Muscle layer of colon (tissue), 2 donors: ENCODE data around the gene ZNF722.
"Not testable (repeated sequence)": the region's sequence is repeated elsewhere in the genome, so short reads cannot be mapped to it uniquely, and the experiment has no call there.

Experiments
- H3K27ac ChIP-seq: one replicate; pipeline ENCODE4 v1.7.0; 2013; ENCODE audit warnings: low read depth, mild to moderate bottlenecking, low read length, moderate library complexity
- H3K27me3 ChIP-seq, 2 donors: one replicate each; pipeline ENCODE4 v1.7.0; 2013; ENCODE audit warnings: low read length in 2 of 2, mild to moderate bottlenecking in 2 of 2; ENCODE audit not compliant: insufficient read depth in 2 of 2, control insufficient read depth in 1 of 2
- H3K36me3 ChIP-seq: one replicate; pipeline ENCODE4 v1.7.0; 2013; ENCODE audit warnings: mild to moderate bottlenecking, low read length; ENCODE audit not compliant: insufficient read depth
- H3K4me1 ChIP-seq: one replicate; pipeline ENCODE4 v1.7.0; 2013; ENCODE audit warnings: mild to moderate bottlenecking, low read length; ENCODE audit not compliant: insufficient read depth
- H3K4me3 ChIP-seq, 2 donors: one replicate each; pipeline ENCODE4 v1.7.0; 2013; ENCODE audit warnings: low read length in 2 of 2, low read depth in 1 of 2, mild to moderate bottlenecking in 1 of 2, moderate library complexity in 1 of 2
- H3K9ac ChIP-seq: one replicate; pipeline ENCODE4 v1.7.0; 2013; ENCODE audit warnings: low read length
- H3K9me3 ChIP-seq: one replicate; pipeline ENCODE4 v1.7.0; 2013; ENCODE audit warnings: mild to moderate bottlenecking, low read length
- donor health status: abdominal sarcoma.
- donor health status: Adenocarcinoma of cecum.

The ZNF722 gene

DNA sequence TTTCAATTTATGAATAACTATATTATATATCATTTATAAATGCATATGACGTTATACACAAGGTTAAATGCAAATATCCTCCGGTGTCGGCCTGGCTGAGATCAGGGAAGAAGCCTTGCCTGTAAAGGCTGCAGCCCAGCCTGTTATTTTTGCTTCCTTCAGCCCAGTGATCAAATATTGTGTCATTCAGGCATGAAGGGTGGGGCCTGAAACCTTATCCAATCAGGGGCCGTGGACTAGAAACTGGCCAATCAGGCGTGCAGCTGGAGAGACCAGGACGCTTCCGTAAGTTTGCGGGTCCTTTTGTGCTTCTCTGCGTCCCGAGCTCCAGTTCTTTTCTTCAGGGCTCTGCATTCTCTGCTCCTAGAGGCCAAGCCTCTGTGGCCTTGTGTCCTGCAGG lies at the start of gene ZNF722:
TSS of gene ZNF722 (plus strand) at position 301 of the 400 bp plus-strand sequence. CDS start 113 bp downstream, outside the sequence.
- H3K27me3 ChIP-seq: no peaks in the 10 kb centered on the region
- no peaks in the 10 kb centered on the region for H3K9me3 ChIP-seq
- H3K4me1 ChIP-seq: no peaks in the 10 kb centered on the region
- no peak within 1 kb of the TSS for H3K4me3 ChIP-seq
- H3K36me3 ChIP-seq: no peaks in the 10 kb centered on the region
- H3K9ac ChIP-seq: no peak within 1 kb of the TSS
- H3K27ac ChIP-seq: no peak within 1 kb of the TSS

DNA sequence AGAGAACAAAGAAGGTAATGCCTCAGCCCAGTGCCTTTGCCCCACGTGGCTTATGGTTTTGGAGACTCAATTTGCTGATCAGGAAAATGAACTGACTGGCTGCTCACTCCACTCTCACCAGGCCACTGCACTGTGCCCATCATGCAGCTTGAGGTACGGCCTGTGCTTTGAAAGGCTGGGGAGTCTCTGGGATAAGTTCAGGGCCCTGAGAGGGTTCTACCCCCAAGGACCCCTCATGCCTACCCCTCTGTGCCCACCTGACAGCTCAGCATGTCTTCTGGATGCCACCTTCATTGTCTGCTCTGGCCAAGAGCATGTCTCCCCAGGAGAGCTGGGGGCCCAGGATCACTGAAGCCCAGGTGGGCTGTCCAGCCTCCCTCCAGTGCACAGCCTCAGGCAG lies 45.5 kb upstream of the ZNF722 start:
- Histone ChIP-seq H3K27ac (no peak overlapping the region), H3K27me3 (no peaks in the 10 kb centered on the region), H3K4me1 (no peaks in the 10 kb centered on the region), H3K9me3 (no peaks in the 10 kb centered on the region), H3K4me3 (no peak overlapping the region), H3K36me3 (no peaks in the 10 kb centered on the region), H3K9ac (no peak overlapping the region)

DNA sequence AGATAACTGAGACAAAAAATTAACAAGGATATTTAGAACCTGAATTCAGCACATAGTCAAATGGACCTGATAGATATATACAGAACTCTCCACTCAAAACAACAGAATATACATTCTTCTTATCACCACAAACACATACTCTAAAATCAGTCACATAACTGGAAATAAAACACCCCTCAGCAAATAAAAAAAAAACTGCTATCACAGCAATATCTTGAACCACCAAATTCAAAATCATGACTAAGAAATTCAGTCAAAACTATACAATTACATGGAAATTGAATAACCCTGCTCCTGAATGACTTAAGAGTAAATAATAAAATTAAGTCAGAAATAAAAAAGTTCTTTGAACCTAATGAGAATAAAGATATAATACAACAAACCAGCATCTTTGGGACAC lies 30.0 kb upstream of the ZNF722 start:
- no peaks in the 10 kb centered on the region for H3K9me3 ChIP-seq

DNA sequence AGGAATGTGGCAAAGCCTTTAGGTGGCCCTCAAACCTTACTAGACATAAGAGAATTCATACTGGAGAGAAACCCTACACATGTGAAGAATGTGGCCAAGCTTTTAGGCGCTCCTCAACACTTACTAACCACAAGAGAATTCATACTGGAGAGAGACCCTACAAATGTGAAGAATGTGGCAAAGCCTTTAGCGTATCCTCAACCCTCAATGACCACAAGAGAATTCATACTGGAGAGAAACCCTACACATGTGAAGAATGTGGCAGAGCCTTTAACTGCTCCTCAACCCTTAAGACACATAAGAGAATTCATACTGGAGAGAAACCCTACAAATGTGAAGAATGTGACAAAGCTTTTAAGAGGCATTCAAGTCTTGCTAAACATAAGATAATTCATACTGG lies 16.8 kb downstream of the ZNF722 start:
- H3K9me3 ChIP-seq, H3K4me1 ChIP-seq, H3K9ac ChIP-seq, H3K4me3 ChIP-seq, H3K36me3 ChIP-seq, H3K27me3 ChIP-seq, H3K27ac ChIP-seq: not testable (repeated sequence)

More for the DNA sequence above, 30.0 kb upstream of the ZNF722 start:
- Histone ChIP-seq H3K4me1 (no peaks in the 10 kb centered on the region), H3K27me3 (no peaks in the 10 kb centered on the region), H3K9ac (no peak overlapping the region), H3K36me3 (no peaks in the 10 kb centered on the region), H3K27ac (no peak overlapping the region), H3K4me3 (no peak overlapping the region)

DNA sequence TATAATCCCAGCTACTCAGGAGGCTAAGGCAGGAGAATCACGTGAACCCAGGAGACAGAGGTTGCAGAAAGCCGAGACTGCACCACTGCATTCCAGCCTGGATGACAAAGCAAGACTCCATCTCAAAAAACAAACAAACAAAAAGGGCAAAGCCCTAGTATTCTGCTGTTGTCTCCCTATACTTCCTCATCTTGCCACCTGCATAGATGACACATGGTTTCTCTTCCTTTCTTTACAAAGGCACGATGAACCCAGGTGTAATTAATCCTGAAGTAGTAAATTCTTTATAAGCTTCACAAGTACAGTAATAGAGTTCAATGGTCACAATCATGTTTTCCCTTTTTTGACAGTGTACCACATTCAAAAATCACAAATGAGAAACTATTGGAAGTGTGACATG lies 36.7 kb downstream of the ZNF722 start:
- H3K36me3 ChIP-seq: no peaks in the 10 kb centered on the region
- no peak overlapping the region for H3K4me3 ChIP-seq
- no peak overlapping the region for H3K27ac ChIP-seq
- peaks cover 7% of the 10 kb centered on the region for H3K9me3 ChIP-seq
- no peaks in the 10 kb centered on the region for H3K4me1 ChIP-seq
- no peak overlapping the region for H3K9ac ChIP-seq
- H3K27me3 ChIP-seq: no peaks in the 10 kb centered on the region

DNA sequence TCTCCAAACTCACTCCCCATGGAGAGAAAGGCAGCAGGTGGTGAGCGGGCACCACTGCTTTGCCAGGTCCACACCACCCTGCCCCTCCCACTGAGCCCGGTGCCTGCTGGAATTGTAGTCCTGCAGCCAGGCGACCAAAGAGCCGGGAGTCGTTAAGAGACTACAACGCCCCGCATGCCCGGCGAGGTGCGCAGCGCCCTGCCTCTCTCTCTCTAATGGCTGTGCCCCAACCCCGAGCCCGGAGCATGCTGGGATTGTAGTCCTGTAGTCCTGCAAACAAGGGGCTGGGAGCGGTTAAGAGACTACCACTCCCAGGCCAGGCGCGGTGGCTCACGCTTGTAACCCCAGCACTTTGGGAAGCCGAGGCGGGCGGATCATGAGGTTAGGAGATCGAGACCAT lies 38.4 kb downstream of the ZNF722 start:
- H3K9ac ChIP-seq: no peak overlapping the region
- H3K27me3 ChIP-seq: no peaks in the 10 kb centered on the region
- peaks cover 7% of the 10 kb centered on the region for H3K9me3 ChIP-seq
- H3K4me3 ChIP-seq: no peak overlapping the region
- no peaks in the 10 kb centered on the region for H3K36me3 ChIP-seq
- H3K4me1 ChIP-seq: no peaks in the 10 kb centered on the region
- no peak overlapping the region for H3K27ac ChIP-seq

DNA sequence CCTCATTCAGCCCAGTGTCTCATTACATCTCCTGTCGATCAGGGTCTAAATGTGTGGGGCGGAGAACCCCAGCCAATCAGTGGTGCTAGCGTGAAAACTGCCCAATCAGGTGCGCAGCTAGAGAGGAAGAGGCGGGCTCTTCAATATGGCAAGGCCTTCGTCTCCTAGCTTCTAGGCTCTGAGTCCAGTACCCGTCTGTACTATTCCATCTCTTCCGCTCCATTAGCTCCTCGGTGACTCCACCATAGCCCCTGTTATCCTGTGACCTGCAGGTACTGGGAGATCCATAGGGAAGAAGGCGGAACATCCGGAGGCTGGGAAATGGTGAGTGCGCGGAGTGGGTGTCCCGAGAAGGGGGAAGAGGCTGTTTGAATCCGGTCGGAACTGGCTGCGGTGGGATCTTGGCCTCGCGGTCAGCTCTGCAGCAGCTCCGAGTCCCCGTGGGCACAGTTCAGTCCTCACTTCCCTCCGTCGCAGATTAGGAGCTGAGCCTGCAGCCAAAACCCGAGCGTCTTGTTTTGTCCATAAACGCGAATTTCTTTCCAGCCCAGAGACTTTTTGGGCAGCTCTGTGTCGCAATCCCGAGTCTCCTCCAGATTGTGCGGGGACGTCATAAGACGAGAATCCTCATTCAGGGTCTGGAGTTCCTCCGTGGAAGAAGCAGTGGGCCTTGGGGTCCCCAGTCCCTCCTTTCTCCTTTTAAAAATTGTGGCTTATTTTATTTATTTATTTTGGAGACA lies 46.8 kb downstream of the ZNF722 start, which contains the start of gene ZNF727:
TSS of gene ZNF727 (plus strand) at position 134 of the 740 bp plus-strand sequence. CDS start at position 322, 188 bp downstream.
- H3K27ac ChIP-seq: peak within 1 kb of the TSS; percentile 36
- H3K9ac ChIP-seq: peak within 1 kb of the TSS; percentile 84
- H3K4me3 ChIP-seq: peak within 1 kb of the TSS; percentile 50 to 84

DNA sequence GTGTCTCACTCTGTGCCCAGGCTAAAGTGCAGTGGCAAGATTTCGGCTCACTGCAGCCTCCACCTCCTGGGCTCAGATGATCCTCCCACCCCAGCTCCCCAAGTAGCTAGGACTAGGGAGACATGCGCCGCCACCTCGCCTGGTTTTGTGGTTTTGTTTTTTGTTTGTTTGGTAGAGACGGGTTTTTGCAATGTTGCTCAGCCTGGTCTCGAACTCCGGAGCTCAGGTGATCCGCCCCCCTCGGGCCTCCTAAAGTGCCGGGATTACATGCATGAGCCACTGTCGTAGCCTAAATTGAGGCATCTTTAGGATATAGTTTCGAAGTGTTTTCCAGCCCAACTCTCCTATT lies 47.4 kb downstream of the ZNF722 start:
- peak overlapping the region; percentile 84 for H3K9ac ChIP-seq

More for the DNA sequence above, 46.8 kb downstream of the ZNF722 start, which contains the start of gene ZNF727:
- no peaks in the 10 kb centered on the region for H3K36me3 ChIP-seq
- no peaks in the 10 kb centered on the region for H3K27me3 ChIP-seq
- H3K4me1 ChIP-seq: peaks cover 6% of the 10 kb centered on the region
- H3K9me3 ChIP-seq: no peaks in the 10 kb centered on the region

More for the DNA sequence above, 47.4 kb downstream of the ZNF722 start:
- Histone ChIP-seq H3K9me3 (no peaks in the 10 kb centered on the region), H3K27me3 (no peaks in the 10 kb centered on the region), H3K27ac (peak overlapping the region; percentile 36), H3K4me3 (peak overlapping the region; percentile 50 to 84), H3K36me3 (no peaks in the 10 kb centered on the region), H3K4me1 (peaks cover 6% of the 10 kb centered on the region)
